Measurements from ENCODE around the gene HHIP.

DNA sequence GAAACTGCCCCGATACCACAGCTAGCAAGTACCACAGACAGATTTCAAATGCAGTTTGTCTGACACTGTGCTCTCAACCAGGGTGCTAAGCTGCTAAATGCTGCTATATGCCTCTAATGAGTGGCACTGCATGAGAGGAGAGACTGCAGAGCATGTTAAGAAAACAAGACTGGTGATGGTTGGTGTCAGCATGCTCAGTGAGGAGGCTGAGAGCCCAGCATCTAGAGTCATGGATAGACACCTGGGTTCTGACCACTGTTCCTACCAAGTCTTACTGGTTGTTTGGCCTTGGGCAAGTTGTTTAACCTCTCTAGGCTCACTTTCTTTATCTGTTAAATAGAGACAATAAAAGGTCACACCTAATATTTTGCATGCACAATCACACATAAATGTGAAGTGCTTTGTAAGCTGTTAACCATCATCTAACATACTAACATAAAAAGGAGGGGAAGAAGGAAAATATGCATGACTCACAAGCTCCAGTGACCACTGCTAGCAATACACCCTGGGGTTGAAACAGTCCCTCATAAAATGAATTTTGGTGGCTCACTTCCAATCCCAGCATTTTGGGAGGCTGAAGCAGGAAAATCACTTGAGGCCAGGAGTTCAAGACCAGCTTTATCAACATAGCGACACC is 20.7 kb downstream of the HHIP start:
- TF ChIP-seq, protein P1, sequence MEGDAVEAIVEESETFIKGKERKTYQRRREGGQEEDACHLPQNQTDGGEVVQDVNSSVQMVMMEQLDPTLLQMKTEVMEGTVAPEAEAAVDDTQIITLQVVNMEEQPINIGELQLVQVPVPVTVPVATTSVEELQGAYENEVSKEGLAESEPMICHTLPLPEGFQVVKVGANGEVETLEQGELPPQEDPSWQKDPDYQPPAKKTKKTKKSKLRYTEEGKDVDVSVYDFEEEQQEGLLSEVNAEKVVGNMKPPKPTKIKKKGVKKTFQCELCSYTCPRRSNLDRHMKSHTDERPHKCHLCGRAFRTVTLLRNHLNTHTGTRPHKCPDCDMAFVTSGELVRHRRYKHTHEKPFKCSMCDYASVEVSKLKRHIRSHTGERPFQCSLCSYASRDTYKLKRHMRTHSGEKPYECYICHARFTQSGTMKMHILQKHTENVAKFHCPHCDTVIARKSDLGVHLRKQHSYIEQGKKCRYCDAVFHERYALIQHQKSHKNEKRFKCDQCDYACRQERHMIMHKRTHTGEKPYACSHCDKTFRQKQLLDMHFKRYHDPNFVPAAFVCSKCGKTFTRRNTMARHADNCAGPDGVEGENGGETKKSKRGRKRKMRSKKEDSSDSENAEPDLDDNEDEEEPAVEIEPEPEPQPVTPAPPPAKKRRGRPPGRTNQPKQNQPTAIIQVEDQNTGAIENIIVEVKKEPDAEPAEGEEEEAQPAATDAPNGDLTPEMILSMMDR (conservative IDR thresholded peaks at IDR 0.05 in 1 of 2, IDR thresholded peaks at IDR 0.05 in 1 of 2; ENCODE audit: low read depth in 1 of 2, low read length in 2 of 2): no peak
- no peak for TF ChIP-seq EZH2 (IDR thresholded peaks at IDR 0.05; ENCODE audit: low read length, missing control alignments)
